Ovary (tissue), 3 donors: Measurements from ENCODE around the gene PRM2.

Source experiments
- CTCF ChIP-seq, 3 donors: fragments of 450-650 bp in 2 of 3; fragments of 200-600 bp in 1 of 3; IDR thresholded peaks; one replicate each; pipeline versions ENCODE4 v1.5.1 to v1.8.0; 2016 to 2022; ENCODE audit warnings: antibody characterized with exemption in 3 of 3, mild to moderate bottlenecking in 1 of 3
- EP300 ChIP-seq: sonication (generic); formaldehyde crosslinking; IDR thresholded peaks from one replicate; pipeline ENCODE4 v1.6.1; 2017; ENCODE audit warnings: antibody characterized with exemption
- POLR2A ChIP-seq: fragments of 450-650 bp; IDR thresholded peaks from one replicate; pipeline ENCODE4 v1.6.1; 2017; ENCODE audit warnings: antibody characterized with exemption, mild to moderate bottlenecking, moderate library complexity
- donor health status: DM: no; HTN: no; CAD: no.

- TF ChIP-seq CTCF (IDR thresholded peaks at IDR 0.05), result no peak
- no peak for TF ChIP-seq EP300
- TF ChIP-seq POLR2A, result no peak
Measured at GRCh38 chr16:11318817-11319216, 42.5 kb upstream of the PRM2 start.
